ENCODE measurements around the gene BTBD2.

Gene BTBD2

GRCh38 chr19:2047076-2047448 lies 31.5 kb upstream of the BTBD2 start:
- Histone ChIP-seq H3K36me3 (ENCODE audit: insufficient read depth, low read length) (no peaks in the 10 kb centered on the region), H2AFZ (ENCODE audit: low read length) (no peak overlapping the region), H3K4me3 (ENCODE audit: low read length, poor library complexity, severe bottlenecking) (no peak overlapping the region), H3K4me2 (ENCODE audit: low read depth, low read length, poor library complexity, severe bottlenecking) (peak overlapping the region; percentile 85), H3K9me2 (replicated peaks; ENCODE audit: low read depth, low read length) (no peaks in the 10 kb centered on the region), H3K79me2 (ENCODE audit: insufficient read depth, low read length) (peaks cover 72% of the 10 kb centered on the region), H3K27me3 (ENCODE audit: insufficient read depth, low read length, poor library complexity, severe bottlenecking) (no peaks in the 10 kb centered on the region), H3K9ac (ENCODE audit: low read depth, low read length, poor library complexity, severe bottlenecking) (no peak overlapping the region), H3K9me3 (ENCODE audit: insufficient read depth, low read depth, low read length) (no peaks in the 10 kb centered on the region), H3F3A (ENCODE audit: low read depth) (0 out of 2 replicates have a peak, but pooled peaks cover 2% of the 10 kb centered on the region), H3K4me1 (ENCODE audit: insufficient read depth, low read length, poor library complexity, severe bottlenecking) (peaks cover 54% of the 10 kb centered on the region), H4K20me1 (ENCODE audit: insufficient read depth, low read length, poor library complexity, severe bottlenecking) (peaks cover 60% of the 10 kb centered on the region)
- TF ChIP-seq CTCF (conservative IDR thresholded peaks at IDR 0.05; ENCODE audit: low read length) (no peak), EZH2phosphoT487 (IDR thresholded peaks at IDR 0.05; ENCODE audit: borderline replicate concordance) (no peak)

- peaks cover 65% of the 10 kb centered on the region for H4K20me1 ChIP-seq (ENCODE audit: insufficient read depth, low read length, poor library complexity, severe bottlenecking)
- TF ChIP-seq CTCF (conservative IDR thresholded peaks at IDR 0.05; ENCODE audit: low read length) (no peak), EZH2phosphoT487 (IDR thresholded peaks at IDR 0.05; ENCODE audit: borderline replicate concordance) (no peak)
- no peaks in the 10 kb centered on the region for H3K27me3 ChIP-seq (ENCODE audit: insufficient read depth, low read length, poor library complexity, severe bottlenecking)
- H2AFZ ChIP-seq (ENCODE audit: low read length), result no peak overlapping the region
- H3K4me2 ChIP-seq (ENCODE audit: low read depth, low read length, poor library complexity, severe bottlenecking), result peak overlapping the region; percentile 10
- H3K9me3 ChIP-seq (ENCODE audit: insufficient read depth, low read depth, low read length), result no peaks in the 10 kb centered on the region
- H3F3A ChIP-seq (ENCODE audit: low read depth), result 0 out of 2 replicates have a peak, but pooled peaks cover 2% of the 10 kb centered on the region
- H3K4me3 ChIP-seq (ENCODE audit: low read length, poor library complexity, severe bottlenecking), result no peak overlapping the region
- peaks cover 52% of the 10 kb centered on the region for H3K4me1 ChIP-seq (ENCODE audit: insufficient read depth, low read length, poor library complexity, severe bottlenecking)
- H3K36me3 ChIP-seq (ENCODE audit: insufficient read depth, low read length), result peaks cover 4% of the 10 kb centered on the region; the same call in 1 of the 2 replicates
- no peaks in the 10 kb centered on the region for H3K9me2 ChIP-seq (replicated peaks; ENCODE audit: low read depth, low read length)
- peaks cover 77% of the 10 kb centered on the region for H3K79me2 ChIP-seq (ENCODE audit: insufficient read depth, low read length)
- H3K9ac ChIP-seq (ENCODE audit: low read depth, low read length, poor library complexity, severe bottlenecking), result no peak overlapping the region
Observed at GRCh38 chr19:2046046-2046907, 30.8 kb upstream of the BTBD2 start.

- Histone ChIP-seq H4K20me1 (ENCODE audit: insufficient read depth, low read length, poor library complexity, severe bottlenecking) (peaks cover 65% of the 10 kb centered on the region), H3F3A (ENCODE audit: low read depth) (0 out of 2 replicates have a peak, but pooled peaks cover 2% of the 10 kb centered on the region), H3K36me3 (ENCODE audit: insufficient read depth, low read length) (peaks cover 11% of the 10 kb centered on the region; the same call in 1 of the 2 replicates), H2AFZ (ENCODE audit: low read length) (no peak overlapping the region), H3K27me3 (ENCODE audit: insufficient read depth, low read length, poor library complexity, severe bottlenecking) (no peaks in the 10 kb centered on the region), H3K4me3 (ENCODE audit: low read length, poor library complexity, severe bottlenecking) (no peak overlapping the region), H3K9me3 (ENCODE audit: insufficient read depth, low read depth, low read length) (no peaks in the 10 kb centered on the region), H3K79me2 (ENCODE audit: insufficient read depth, low read length) (peaks cover 79% of the 10 kb centered on the region), H3K4me1 (ENCODE audit: insufficient read depth, low read length, poor library complexity, severe bottlenecking) (peaks cover 52% of the 10 kb centered on the region), H3K9ac (ENCODE audit: low read depth, low read length, poor library complexity, severe bottlenecking) (no peak overlapping the region), H3K4me2 (ENCODE audit: low read depth, low read length, poor library complexity, severe bottlenecking) (no peak overlapping the region), H3K9me2 (replicated peaks; ENCODE audit: low read depth, low read length) (no peaks in the 10 kb centered on the region)
- TF ChIP-seq CTCF (conservative IDR thresholded peaks at IDR 0.05; ENCODE audit: low read length) (no peak), EZH2phosphoT487 (IDR thresholded peaks at IDR 0.05; ENCODE audit: borderline replicate concordance) (no peak)
Observed at GRCh38 chr19:2045501-2046045, 30.1 kb upstream of the BTBD2 start.

Measured in Loucy (cell line).